Measurements from ENCODE around the gene GINS2. TPM values are rescaled to one million over a fixed set of nuclear protein-coding genes. Genes with fewer than 3 reads are reported as not detected.
A peak's percentile ranks its signal among the peaks of the same experiment; 100 is the strongest.

The GINS2 gene
- total RNA-seq, 1 donor from 2014 or later = 87.4 TPM

GRCh38 chr16:85690469-85691064, 1.8 kb upstream of the GINS2 start:
- no peak for DNase-seq
- intact Hi-C loops (cut with micrococcal nuclease) = no loop called here
- Mint-ChIP-seq H3K36me3 (ENCODE audit: low read depth) (peaks cover 9% of the 10 kb centered on the region), H3K27ac (no peak overlapping the region), H3K9me3 (no peaks in the 10 kb centered on the region), H3K27me3 (peaks cover 5% of the 10 kb centered on the region), H3K4me3 (no peak overlapping the region), H3K4me1 (peaks cover 15% of the 10 kb centered on the region)

- H3K4me3 Mint-ChIP-seq = no peak overlapping the region
- peaks cover 15% of the 10 kb centered on the region for H3K4me1 Mint-ChIP-seq
- H3K36me3 Mint-ChIP-seq (ENCODE audit: low read depth) = peaks cover 9% of the 10 kb centered on the region
- DNase-seq = no peak
- intact Hi-C loops (cut with micrococcal nuclease) = loop anchor here (2.0 to 5.0 kb wide), 3 partner anchors 79 to 133 kb away; partner anchors contain the start of genes COX4I1 and EMC8
- H3K27me3 Mint-ChIP-seq = peaks cover 5% of the 10 kb centered on the region
- no peak overlapping the region for H3K27ac Mint-ChIP-seq
- H3K9me3 Mint-ChIP-seq = no peaks in the 10 kb centered on the region
These were observed 1.2 kb upstream of the GINS2 start for GRCh38 chr16:85689950-85690320.

GRCh38 chr16:85689285-85689949, 663 bp upstream of the GINS2 start:
- intact Hi-C loops (cut with micrococcal nuclease) = loop anchor here (2.0 to 5.0 kb wide), 3 partner anchors 79 to 132 kb away; partner anchors contain the start of genes COX4I1 and EMC8

GRCh38 chr16:85687651-85688471, 893 bp downstream of the GINS2 start:
- DNase-seq = no peak
- H3K9me3 Mint-ChIP-seq = no peaks in the 10 kb centered on the region
- H3K27me3 Mint-ChIP-seq = peaks cover 2% of the 10 kb centered on the region
- intact Hi-C loops (cut with micrococcal nuclease) = loop anchor here (2.0 to 5.0 kb wide), 3 partner anchors 77 to 131 kb away; partner anchors contain the start of genes COX4I1 and EMC8
- peak overlapping the region; percentile 84 for H3K4me3 Mint-ChIP-seq
- H3K4me1 Mint-ChIP-seq = peaks cover 24% of the 10 kb centered on the region
- H3K36me3 Mint-ChIP-seq (ENCODE audit: low read depth) = peaks cover 22% of the 10 kb centered on the region
- H3K27ac Mint-ChIP-seq = peak overlapping the region; percentile 78

More at GRCh38 chr16:85689285-85689949, 663 bp upstream of the GINS2 start:
- H3K36me3 Mint-ChIP-seq (ENCODE audit: low read depth) = peaks cover 11% of the 10 kb centered on the region
- no peaks in the 10 kb centered on the region for H3K9me3 Mint-ChIP-seq
- H3K4me1 Mint-ChIP-seq = peaks cover 15% of the 10 kb centered on the region
- no peak overlapping the region for H3K27ac Mint-ChIP-seq
- H3K4me3 Mint-ChIP-seq = peak overlapping the region; percentile 72
- no peak for DNase-seq
- peaks cover 5% of the 10 kb centered on the region for H3K27me3 Mint-ChIP-seq

- Mint-ChIP-seq H3K9me3 (no peaks in the 10 kb centered on the region), H3K36me3 (ENCODE audit: low read depth) (peaks cover 22% of the 10 kb centered on the region), H3K27me3 (no peaks in the 10 kb centered on the region), H3K27ac (peak overlapping the region; percentile 66), H3K4me1 (peaks cover 24% of the 10 kb centered on the region), H3K4me3 (peak overlapping the region; percentile 84)
- intact Hi-C loops (cut with micrococcal nuclease) = loop anchor here (5.0 kb wide), 1 partner anchor 130 kb away; no protein-coding TSS in a partner anchor
- DNase-seq = peak; percentile 70
These were observed 1.7 kb downstream of the GINS2 start for GRCh38 chr16:85686912-85687591.

GRCh38 chr16:85685251-85685650, 3.5 kb downstream of the GINS2 start:
- no peak overlapping the region for H3K4me3 Mint-ChIP-seq
- H3K4me1 Mint-ChIP-seq = peaks cover 32% of the 10 kb centered on the region
- peaks cover 30% of the 10 kb centered on the region for H3K36me3 Mint-ChIP-seq (ENCODE audit: low read depth)
- no peak for DNase-seq
- intact Hi-C loops (cut with micrococcal nuclease) = loop anchor here (5.0 kb wide), 1 partner anchor 128 kb away; no protein-coding TSS in a partner anchor
- H3K27ac Mint-ChIP-seq = no peak overlapping the region
- no peaks in the 10 kb centered on the region for H3K27me3 Mint-ChIP-seq
- no peaks in the 10 kb centered on the region for H3K9me3 Mint-ChIP-seq

GRCh38 chr16:85683363-85683762, 5.4 kb downstream of the GINS2 start:
- peaks cover 38% of the 10 kb centered on the region for H3K36me3 Mint-ChIP-seq (ENCODE audit: low read depth)
- H3K4me3 Mint-ChIP-seq = no peak overlapping the region
- peaks cover 30% of the 10 kb centered on the region for H3K4me1 Mint-ChIP-seq
- H3K27me3 Mint-ChIP-seq = no peaks in the 10 kb centered on the region
- no peak overlapping the region for H3K27ac Mint-ChIP-seq
- intact Hi-C loops (cut with micrococcal nuclease) = no loop called here
- no peaks in the 10 kb centered on the region for H3K9me3 Mint-ChIP-seq
- no peak for DNase-seq

GRCh38 chr16:85682516-85682915, 6.2 kb downstream of the GINS2 start:
- intact Hi-C loops (cut with micrococcal nuclease) = no loop called here
- Mint-ChIP-seq H3K4me3 (no peak overlapping the region), H3K4me1 (peaks cover 29% of the 10 kb centered on the region), H3K36me3 (ENCODE audit: low read depth) (peaks cover 41% of the 10 kb centered on the region), H3K27ac (no peak overlapping the region), H3K27me3 (no peaks in the 10 kb centered on the region), H3K9me3 (no peaks in the 10 kb centered on the region)
- no peak for DNase-seq

- Mint-ChIP-seq H3K27ac (no peak overlapping the region), H3K4me1 (peaks cover 20% of the 10 kb centered on the region)
These were observed 7.5 kb downstream of the GINS2 start for GRCh38 chr16:85681255-85681654.

GRCh38 chr16:85680352-85680944, 8.3 kb downstream of the GINS2 start:
- H3K27ac Mint-ChIP-seq = peak overlapping the region; percentile 14
- DNase-seq = no peak
- intact Hi-C loops (cut with micrococcal nuclease) = no loop called here
- peaks cover 43% of the 10 kb centered on the region for H3K36me3 Mint-ChIP-seq (ENCODE audit: low read depth)
- H3K9me3 Mint-ChIP-seq = no peaks in the 10 kb centered on the region
- H3K4me3 Mint-ChIP-seq = no peak overlapping the region
- H3K27me3 Mint-ChIP-seq = no peaks in the 10 kb centered on the region
- peaks cover 20% of the 10 kb centered on the region for H3K4me1 Mint-ChIP-seq

More at GRCh38 chr16:85681255-85681654, 7.5 kb downstream of the GINS2 start:
- no peak for DNase-seq
- H3K36me3 Mint-ChIP-seq (ENCODE audit: low read depth) = peaks cover 37% of the 10 kb centered on the region
- intact Hi-C loops (cut with micrococcal nuclease) = no loop called here
- H3K27me3 Mint-ChIP-seq = no peaks in the 10 kb centered on the region
- no peaks in the 10 kb centered on the region for H3K9me3 Mint-ChIP-seq
- no peak overlapping the region for H3K4me3 Mint-ChIP-seq

GRCh38 chr16:85679870-85680269, 8.9 kb downstream of the GINS2 start:
- no peaks in the 10 kb centered on the region for H3K27me3 Mint-ChIP-seq
- intact Hi-C loops (cut with micrococcal nuclease) = no loop called here

GRCh38 chr16:85678821-85679220, 9.9 kb downstream of the GINS2 start:
- Mint-ChIP-seq H3K9me3 (no peaks in the 10 kb centered on the region), H3K36me3 (ENCODE audit: low read depth) (peaks cover 53% of the 10 kb centered on the region), H3K4me3 (no peak overlapping the region), H3K27ac (no peak overlapping the region), H3K4me1 (peaks cover 26% of the 10 kb centered on the region), H3K27me3 (no peaks in the 10 kb centered on the region)
- DNase-seq = no peak
- intact Hi-C loops (cut with micrococcal nuclease) = no loop called here

More at GRCh38 chr16:85679870-85680269, 8.9 kb downstream of the GINS2 start:
- H3K4me3 Mint-ChIP-seq = no peak overlapping the region
- peak overlapping the region; percentile 54 for H3K27ac Mint-ChIP-seq
- H3K36me3 Mint-ChIP-seq (ENCODE audit: low read depth) = peaks cover 48% of the 10 kb centered on the region
- DNase-seq = no peak
- H3K9me3 Mint-ChIP-seq = no peaks in the 10 kb centered on the region
- H3K4me1 Mint-ChIP-seq = peaks cover 24% of the 10 kb centered on the region

- intact Hi-C loops (cut with micrococcal nuclease) = no loop called here
- Mint-ChIP-seq H3K9me3 (no peaks in the 10 kb centered on the region), H3K36me3 (ENCODE audit: low read depth) (peaks cover 45% of the 10 kb centered on the region), H3K4me1 (peaks cover 20% of the 10 kb centered on the region), H3K27ac (no peak overlapping the region), H3K27me3 (no peaks in the 10 kb centered on the region), H3K4me3 (no peak overlapping the region)
- no peak for DNase-seq
These were observed 10.7 kb downstream of the GINS2 start for GRCh38 chr16:85678016-85678415.

Measured in activated CD4-positive, alpha-beta T cell treated with anti-CD3 and anti-CD28 coated beads, Interleukin-2, amount 10 ng/mL, durations not matched to agents 24 days and 14 days (primary cell).